Trophoblast cell (in vitro differentiated cells and primary cell): Measurements from ENCODE around the gene THAP11.

Source experiments
- DNase-seq, 2 donors: peaks; one replicate each; pipeline ENCODE4 v3.0.0-alpha.2; 2016
- H2AFZ ChIP-seq: 2 replicates; pipeline ENCODE4 v1.6.1; 2013; ENCODE audit warnings: low read length, moderate library complexity, mild to moderate bottlenecking; ENCODE audit not compliant: insufficient read depth, poor library complexity
- H2AK5ac ChIP-seq: 2 replicates; pipeline ENCODE4 v1.6.1; 2013; ENCODE audit warnings: mild to moderate bottlenecking, low read length
- H2BK120ac ChIP-seq: 2 replicates; pipeline ENCODE4 v1.6.1; 2013; ENCODE audit warnings: low read length, mild to moderate bottlenecking, moderate library complexity; ENCODE audit not compliant: insufficient read depth, poor library complexity
- H2BK12ac ChIP-seq: 2 replicates; pipeline ENCODE4 v1.6.1; 2013; ENCODE audit warnings: mild to moderate bottlenecking, low read length, moderate library complexity
- H2BK5ac ChIP-seq: 2 replicates; pipeline ENCODE4 v1.6.1; 2013; ENCODE audit warnings: low read length, low read depth, moderate library complexity, mild to moderate bottlenecking; ENCODE audit not compliant: poor library complexity
- H3K14ac ChIP-seq: 2 replicates; pipeline ENCODE4 v1.6.1; 2013; ENCODE audit warnings: mild to moderate bottlenecking, low read length
- H3K18ac ChIP-seq: 2 replicates; pipeline ENCODE4 v1.6.1; 2013; ENCODE audit warnings: mild to moderate bottlenecking, low read length
- H3K23ac ChIP-seq: 2 replicates; pipeline ENCODE4 v1.6.1; 2013; ENCODE audit warnings: low read length
- H3K27ac ChIP-seq: 2 replicates; pipeline ENCODE4 v1.5.1; 2013; ENCODE audit warnings: low read depth, mild to moderate bottlenecking, inconsistent platforms, low read length, moderate library complexity
- H3K27me3 ChIP-seq: 2 replicates; pipeline ENCODE4 v1.6.1; 2013; ENCODE audit warnings: inconsistent platforms, mild to moderate bottlenecking, low read length, moderate library complexity; ENCODE audit not compliant: insufficient read depth
- H3K36me3 ChIP-seq, 2 experiments: 1 replicate in 1 of 2; 2 replicates in 1 of 2; pipeline ENCODE4 v1.6.1; 2013; ENCODE audit warnings: low read length in 2 of 2, mild to moderate bottlenecking in 2 of 2, moderate library complexity in 1 of 2; ENCODE audit not compliant: insufficient read depth in 2 of 2, control insufficient read depth in 1 of 2
- H3K4ac ChIP-seq: 2 replicates; pipeline ENCODE4 v1.6.1; 2013; ENCODE audit warnings: low read depth, mild to moderate bottlenecking, low read length, moderate library complexity
- H3K4me1 ChIP-seq, 2 experiments: 1 replicate in 1 of 2; 2 replicates in 1 of 2; pipeline ENCODE4 v1.6.1; 2013; ENCODE audit warnings: low read length in 2 of 2, mild to moderate bottlenecking in 2 of 2, moderate library complexity in 1 of 2; ENCODE audit not compliant: insufficient read depth in 2 of 2, control insufficient read depth in 1 of 2
- H3K4me2 ChIP-seq: 2 replicates; pipeline ENCODE4 v1.6.1; 2013; ENCODE audit warnings: inconsistent platforms, mild to moderate bottlenecking, low read length, moderate library complexity
- H3K4me3 ChIP-seq: 2 replicates; pipeline ENCODE4 v1.5.1; 2013; ENCODE audit warnings: mild to moderate bottlenecking, low read depth, low read length, inconsistent platforms
- H3K79me1 ChIP-seq: one replicate; pipeline ENCODE4 v1.6.1; 2013; ENCODE audit warnings: low read length
- H3K79me2 ChIP-seq: 2 replicates; pipeline ENCODE4 v1.6.1; 2013; ENCODE audit warnings: low read length, mild to moderate bottlenecking; ENCODE audit not compliant: control insufficient read depth, insufficient read depth, poor library complexity
- H3K9ac ChIP-seq: 2 replicates; pipeline ENCODE4 v1.6.1; 2013; ENCODE audit warnings: mild to moderate bottlenecking, low read length
- H3K9me3 ChIP-seq: 2 replicates; pipeline ENCODE4 v1.6.1; 2013; ENCODE audit warnings: low read depth, mild to moderate bottlenecking, control low read depth, inconsistent platforms, low read length; ENCODE audit not compliant: insufficient read depth
- H4K12ac ChIP-seq: 2 replicates; pipeline ENCODE4 v1.6.1; 2013; ENCODE audit warnings: low read depth, mild to moderate bottlenecking, low read length, moderate library complexity
- H4K8ac ChIP-seq: 2 replicates; pipeline ENCODE4 v1.6.1; 2013; ENCODE audit warnings: low read depth, mild to moderate bottlenecking, low read length, moderate library complexity
- H4K91ac ChIP-seq: one replicate; pipeline ENCODE4 v1.6.1; 2013; ENCODE audit warnings: low read depth, mild to moderate bottlenecking, low read length, moderate library complexity
- WGBS: extraction: QIAGEN DNeasy Blood & Tissue Kit; methylation state at CpG from one replicate; pipeline ENCODE4 v1.1.7; 2013; ENCODE audit warnings: missing lambda C conversion rate; ENCODE audit not compliant: insufficient read length, insufficient coverage; ENCODE audit errors: extremely low coverage; 5-methylcytosine and 5-hydroxymethylcytosine counted together

THAP11 gene

DNA sequence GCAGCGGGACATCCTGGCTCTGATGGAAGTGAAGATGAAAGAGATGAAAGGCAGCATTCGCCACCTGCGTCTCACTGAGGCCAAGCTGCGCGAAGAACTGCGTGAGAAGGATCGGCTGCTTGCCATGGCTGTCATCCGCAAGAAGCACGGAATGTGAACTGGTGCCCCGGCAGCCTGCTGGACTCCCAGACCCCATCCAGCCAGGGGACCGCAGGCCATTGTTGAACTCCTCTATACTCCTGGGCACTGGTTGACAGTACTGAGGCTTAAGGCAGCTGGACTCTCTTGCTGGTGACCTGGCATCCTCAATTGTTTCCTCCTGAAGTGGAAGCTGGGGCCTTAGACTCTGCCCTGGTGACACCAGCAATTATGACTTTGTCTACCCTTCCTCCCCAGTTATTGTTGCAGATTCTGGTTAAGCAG is 1.2 kb downstream of the THAP11 start:
- Histone ChIP-seq H3K4me1 (peaks cover 20 to 25% of the 10 kb centered on the region in 2 experiments), H3K79me1 (peaks cover 19% of the 10 kb centered on the region), H3K4me2 (peak overlapping the region; percentile 99), H2AK5ac (no peak overlapping the region), H2BK5ac (no peak overlapping the region), H4K91ac (no peak overlapping the region), H3K18ac (peak overlapping the region; percentile 6), H3K27me3 (no peaks in the 10 kb centered on the region), H3K9ac (peak overlapping the region; percentile 14), H4K8ac (no peak overlapping the region), H2AFZ (no peak overlapping the region), H3K79me2 (peaks cover 15% of the 10 kb centered on the region), H3K9me3 (no peaks in the 10 kb centered on the region), H3K36me3 (peaks cover 2 to 9% of the 10 kb centered on the region in 2 experiments), H4K12ac (no peak overlapping the region), H3K4me3 (peak overlapping the region; percentile 87), H2BK120ac (no peak overlapping the region), H3K27ac (no peak overlapping the region), H3K4ac (peak overlapping the region; percentile 43), H2BK12ac (no peak overlapping the region), H3K14ac (no peak overlapping the region), H3K23ac (no peak overlapping the region)
- no CpG with 5 or more reads among the region's 11 CpGs for WGBS
- DNase-seq, result peak in 1 of 2 donors; percentile 31

DNA sequence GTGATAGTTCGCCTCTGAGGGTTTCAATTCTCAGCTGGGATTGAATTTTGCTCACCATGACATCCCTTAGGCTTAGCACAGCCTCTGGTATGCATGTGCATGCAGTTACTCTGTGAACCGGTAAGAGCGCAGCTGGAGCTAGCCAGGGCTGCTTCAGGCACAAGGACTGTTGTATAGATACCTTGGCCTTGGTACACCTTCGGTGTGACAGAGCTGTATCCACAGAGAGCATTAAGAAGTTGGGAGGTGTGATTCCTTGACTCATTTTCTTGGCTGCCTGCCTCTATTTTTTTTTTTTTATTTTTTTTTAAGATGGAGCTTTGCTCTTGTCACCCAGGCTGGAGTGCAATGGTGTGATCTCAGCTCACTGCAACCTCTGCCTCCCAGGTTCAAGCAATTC is 2.4 kb downstream of the THAP11 start:
- Histone ChIP-seq H3K79me2 (peaks cover 21% of the 10 kb centered on the region), H2BK5ac (no peak overlapping the region), H2BK120ac (no peak overlapping the region), H2AFZ (no peak overlapping the region), H3K36me3 (peaks cover 2 to 16% of the 10 kb centered on the region in 2 experiments), H3K4me2 (no peak overlapping the region), H3K27ac (no peak overlapping the region), H4K12ac (no peak overlapping the region), H3K4ac (no peak overlapping the region), H4K91ac (no peak overlapping the region), H2BK12ac (no peak overlapping the region), H4K8ac (no peak overlapping the region), H3K27me3 (no peaks in the 10 kb centered on the region), H3K9me3 (no peaks in the 10 kb centered on the region), H3K79me1 (peaks cover 19% of the 10 kb centered on the region), H3K18ac (no peak overlapping the region), H3K14ac (no peak overlapping the region), H3K4me1 (peaks cover 21 to 25% of the 10 kb centered on the region in 2 experiments), H2AK5ac (no peak overlapping the region), H3K23ac (no peak overlapping the region), H3K4me3 (no peak overlapping the region), H3K9ac (no peak overlapping the region)
- no CpG with 5 or more reads among the region's 4 CpGs for WGBS
- DNase-seq, result peak in 1 of 2 donors; percentile 28

DNA sequence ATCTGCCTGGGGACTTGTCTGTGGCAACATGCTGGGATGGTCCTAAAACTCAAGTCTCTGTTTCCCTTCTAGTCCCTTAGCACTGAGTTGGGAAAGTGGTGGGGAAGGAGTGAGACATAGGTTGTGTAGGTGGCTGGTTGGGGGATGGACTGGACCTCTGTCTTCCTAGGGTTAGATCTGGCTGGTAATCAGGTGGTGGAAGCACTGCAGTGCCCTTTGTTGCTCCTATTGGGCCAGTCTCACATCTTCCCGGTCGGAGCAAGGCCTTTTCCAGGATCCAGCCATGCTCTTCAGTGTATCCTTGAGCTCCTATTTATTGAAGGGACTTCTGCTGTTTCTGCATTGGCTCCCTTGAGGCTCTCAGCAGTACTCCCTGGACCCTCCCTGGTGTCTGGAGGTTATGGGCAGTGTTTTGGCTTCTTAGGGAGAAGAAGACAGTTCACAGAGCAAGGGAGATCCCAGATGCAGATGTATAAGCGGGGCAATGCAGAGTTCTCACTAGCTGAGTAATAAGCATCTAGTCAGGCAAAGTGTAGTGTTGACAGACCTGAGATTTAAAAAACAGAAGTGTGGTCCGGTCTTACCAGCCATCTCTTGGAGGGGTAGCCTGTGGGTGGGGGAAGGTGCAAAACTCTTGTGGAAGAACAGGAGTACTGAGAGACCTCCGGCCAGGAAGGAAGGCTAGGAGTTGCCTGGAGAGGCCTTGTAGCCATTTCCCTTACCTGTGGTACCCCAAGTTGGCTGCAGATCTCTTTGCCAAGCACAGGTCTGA is 3.4 kb downstream of the THAP11 start:
- peaks cover 21 to 25% of the 10 kb centered on the region in 2 experiments for H3K4me1 ChIP-seq
- peak overlapping the region; percentile 86 for H3K4me2 ChIP-seq
- peaks cover 26% of the 10 kb centered on the region for H3K79me2 ChIP-seq
- no CpG with 5 or more reads among the region's 5 CpGs for WGBS
- H3K27me3 ChIP-seq, result no peaks in the 10 kb centered on the region
- H3K36me3 ChIP-seq, result peaks cover 5 to 18% of the 10 kb centered on the region in 2 experiments
- H3K9me3 ChIP-seq, result no peaks in the 10 kb centered on the region
- H3K27ac ChIP-seq, result peak overlapping the region; percentile 93
- H3K14ac ChIP-seq, result peak overlapping the region; percentile 41
- H3K18ac ChIP-seq, result peak overlapping the region; percentile 25
- no peak overlapping the region for H2AK5ac ChIP-seq
- peak overlapping the region; percentile 41 for H4K91ac ChIP-seq
- H3K9ac ChIP-seq, result no peak overlapping the region
- H3K23ac ChIP-seq, result no peak overlapping the region
- H2BK5ac ChIP-seq, result peak overlapping the region; percentile 11
- H4K8ac ChIP-seq, result peak overlapping the region; percentile 56
- H2BK120ac ChIP-seq, result peak overlapping the region; percentile 10
- peak overlapping the region; percentile 40 for H3K4ac ChIP-seq
- H3K4me3 ChIP-seq, result no peak overlapping the region
- H2AFZ ChIP-seq, result no peak overlapping the region
- peak overlapping the region; percentile 16 for H2BK12ac ChIP-seq
- H3K79me1 ChIP-seq, result peaks cover 19% of the 10 kb centered on the region
- no peak overlapping the region for H4K12ac ChIP-seq
- no peak for DNase-seq

DNA sequence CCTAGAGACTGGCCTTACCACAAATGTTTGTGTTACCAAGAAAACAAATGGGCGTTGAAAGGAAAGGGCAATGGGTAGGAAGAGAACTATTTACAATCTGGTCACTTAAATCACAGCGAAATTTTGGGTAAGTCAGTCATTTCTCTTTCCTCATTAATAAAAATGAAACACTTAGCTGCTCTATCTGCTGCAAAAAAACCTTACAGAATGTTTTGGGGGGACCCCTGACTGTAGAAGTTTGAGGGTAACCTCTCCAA is 3.9 kb downstream of the THAP11 start:
- H3K9ac ChIP-seq, result peak overlapping the region; percentile 89

More for the DNA sequence above, 3.9 kb downstream of the THAP11 start:
- peaks cover 19% of the 10 kb centered on the region for H3K79me1 ChIP-seq
- peak overlapping the region; percentile 96 for H3K14ac ChIP-seq
- no peak overlapping the region for H3K23ac ChIP-seq
- peak overlapping the region; percentile 92 for H4K12ac ChIP-seq
- peak overlapping the region; percentile 96 for H3K18ac ChIP-seq
- no peaks in the 10 kb centered on the region for H3K9me3 ChIP-seq
- peak overlapping the region; percentile 87 for H2BK120ac ChIP-seq
- DNase-seq, result no peak
- H4K8ac ChIP-seq, result peak overlapping the region; percentile 98
- peak overlapping the region; percentile 79 for H2AFZ ChIP-seq
- peak overlapping the region; percentile 93 for H3K27ac ChIP-seq
- peaks cover 6 to 20% of the 10 kb centered on the region in 2 experiments for H3K36me3 ChIP-seq
- peak overlapping the region; percentile 94 for H2AK5ac ChIP-seq
- H3K4me3 ChIP-seq, result peak overlapping the region; percentile 95
- H3K27me3 ChIP-seq, result no peaks in the 10 kb centered on the region
- H3K4me2 ChIP-seq, result peak overlapping the region; percentile 86
- peak overlapping the region; percentile 97 for H4K91ac ChIP-seq
- peak overlapping the region; percentile 90 for H3K4ac ChIP-seq
- H3K79me2 ChIP-seq, result peaks cover 27% of the 10 kb centered on the region
- no CpG with 5 or more reads among the region's 2 CpGs for WGBS
- peaks cover 23 to 25% of the 10 kb centered on the region in 2 experiments for H3K4me1 ChIP-seq
- H2BK12ac ChIP-seq, result peak overlapping the region; percentile 16
- H2BK5ac ChIP-seq, result peak overlapping the region; percentile 95
